K562 (cell line): ENCODE measurements around the gene TLCD1. TPM values are rescaled to one million over a fixed set of nuclear protein-coding genes. Genes with fewer than 3 reads are reported as not detected.

Source experiments
- ATAC-seq: fragments of 200-7000 bp; cut with Tn5 transposase; 3 replicates; pipeline ENCODE4 v1.9.1; 2020; ENCODE audit warnings: moderate library complexity
- BruUV-seq: library from RNA; stranded (reverse); fragments of 400-500 nt; replicated peaks from 2 replicates; lab custom pipeline; 2021; lab: Mats Ljungman, UMichigan
- CTCF ChIA-PET: fragments of 300-600 bp; formaldehyde crosslinking; extraction: SDS; loops from one replicate; lab custom pipeline; 2021; ENCODE audit warnings: low intra/inter-chr PET ratio; lab: Yijun Ruan, JAX
- POLR2A ChIA-PET: fragments of 300-600, 350-650 bp; sonication (Branson Sonifier 250); formaldehyde crosslinking; extraction: SDS; loops from one replicate; lab custom pipeline; 2021; ENCODE audit warnings: antibody characterized with exemption, inconsistent platforms; lab: Yijun Ruan, JAX
- DNase-seq, 4 experiments: peaks; one replicate each; pipeline versions ENCODE4 v3.0.0 to v3.0.0-alpha.2; 2011 to 2018; ENCODE audit warnings: low spot score in 3 of 4, mixed read lengths in 3 of 4; ENCODE audit errors: extremely low read depth in 1 of 4
- FAIRE-seq: peaks from 2 replicates; lab custom pipeline; 2011; peaks lifted over from hg19 to GRCh38; lab: Jason Lieb, UNC
- H2AFZ ChIP-seq: 2 replicates; pipeline ENCODE4 v1.6.0; 2011; ENCODE audit warnings: low read depth, low read length, control low read depth, inconsistent platforms
- H3K27ac ChIP-seq: fragments of 200-600 bp; 3 replicates; pipeline ENCODE4 v1.8.0; 2011; ENCODE audit warnings: low read depth, mild to moderate bottlenecking, control low read depth, inconsistent platforms, low read length, moderate library complexity, mixed read lengths; ENCODE audit errors: extremely low read depth
- H3K27me3 ChIP-seq, 2 experiments: fragments of 300-600 bp in 1 of 2; 2 replicates in 1 of 2; 3 replicates in 1 of 2; pipeline versions ENCODE4 v1.6.0 to v1.8.0; 2011; ENCODE audit warnings: inconsistent platforms in 2 of 2, low read length in 2 of 2, mild to moderate bottlenecking in 1 of 2, mixed read lengths in 1 of 2, moderate library complexity in 1 of 2; ENCODE audit not compliant: control insufficient read depth in 2 of 2, insufficient read depth in 2 of 2
- H3K36me3 ChIP-seq: fragments of 300-600 bp; 3 replicates; pipeline ENCODE4 v1.8.0; 2011; ENCODE audit warnings: mild to moderate bottlenecking, low read length, inconsistent platforms; ENCODE audit not compliant: control insufficient read depth, insufficient read depth
- H3K4me1 ChIP-seq, 2 experiments: fragments of 200-600 bp in 1 of 2; replicated peaks in 1 of 2; 2 replicates in 1 of 2; 3 replicates in 1 of 2; pipeline versions ENCODE4 v1.5.1 to v1.8.0; 2011; ENCODE audit warnings: inconsistent platforms in 2 of 2, low read length in 2 of 2, mild to moderate bottlenecking in 1 of 2, mixed read lengths in 1 of 2, moderate library complexity in 1 of 2; ENCODE audit not compliant: control insufficient read depth in 2 of 2, insufficient read depth in 2 of 2
- H3K4me2 ChIP-seq: 2 replicates; pipeline ENCODE4 v1.6.1; 2011; ENCODE audit warnings: low read length, control low read depth, inconsistent platforms, mixed read lengths; ENCODE audit not compliant: insufficient read depth
- H3K4me3 ChIP-seq: fragments of 200-600 bp; sonication (generic), shearing (Covaris generic); 2 replicates; pipeline ENCODE4 v1.5.1; 2016; ENCODE audit warnings: control low read depth, inconsistent platforms
- H3K79me2 ChIP-seq: fragments of 200-600 bp; 3 replicates; pipeline ENCODE4 v1.8.0; 2011; ENCODE audit warnings: low read length, inconsistent platforms; ENCODE audit not compliant: control insufficient read depth, insufficient read depth
- H3K9ac ChIP-seq, 2 experiments: 2 replicates each; pipeline versions ENCODE4 v1.6.0 to v1.6.1; 2011; ENCODE audit warnings: low read depth in 2 of 2, low read length in 2 of 2, control low read depth in 1 of 2, inconsistent platforms in 1 of 2, mild to moderate bottlenecking in 1 of 2, mixed read lengths in 1 of 2; ENCODE audit not compliant: insufficient read depth in 1 of 2
- H3K9me1 ChIP-seq: one replicate; pipeline ENCODE4 v1.6.0; 2011; ENCODE audit warnings: inconsistent platforms, mild to moderate bottlenecking, low read length, moderate library complexity; ENCODE audit not compliant: control insufficient read depth, insufficient read depth
- H3K9me3 ChIP-seq: replicated peaks from 2 replicates; pipeline ENCODE4 v1.5.1; 2011; ENCODE audit warnings: low read depth, low read length, inconsistent platforms; ENCODE audit not compliant: control insufficient read depth, insufficient read depth
- H4K20me1 ChIP-seq: replicated peaks from 2 replicates; pipeline ENCODE4 v1.6.1; 2011; ENCODE audit warnings: low read length, inconsistent platforms, mixed read lengths; ENCODE audit not compliant: control insufficient read depth, insufficient read depth
- ATF1 ChIP-seq, 2 experiments: fragments of 450-650 bp in 1 of 2; IDR thresholded peaks; 2 replicates each; pipeline ENCODE4 v1.6.1; 2016; ENCODE audit warnings: missing compliant biosample characterization in 1 of 2, missing genetic modification characterization in 1 of 2
- ETS1 ChIP-seq: conservative IDR thresholded peaks from 2 replicates; pipeline ENCODE4 v1.6.1; 2011; ENCODE audit warnings: low read depth, mild to moderate bottlenecking, low read length; ENCODE audit not compliant: control insufficient read depth
- HDAC1 ChIP-seq, 2 experiments: fragments of 450-650 bp; IDR thresholded peaks; 2 replicates each; pipeline ENCODE4 v1.6.1; 2016 to 2017; ENCODE audit warnings: inconsistent platforms in 1 of 2, mild to moderate bottlenecking in 1 of 2, moderate library complexity in 1 of 2
- IRF1 ChIP-seq: sonication (generic); formaldehyde crosslinking; IDR thresholded peaks from 2 replicates; pipeline ENCODE4 v1.8.0; 2022; ENCODE audit warnings: missing genetic modification reagents, mild to moderate bottlenecking, borderline replicate concordance
- MITF ChIP-seq: IDR thresholded peaks from 2 replicates; pipeline ENCODE4 v1.6.1; 2014; ENCODE audit warnings: antibody characterized with exemption
- PML ChIP-seq: IDR thresholded peaks from 2 replicates; pipeline ENCODE4 v1.6.1; 2012; ENCODE audit warnings: low read length, inconsistent platforms
- SREBF2 ChIP-seq: sonication (generic); formaldehyde crosslinking; IDR thresholded peaks from 2 replicates; pipeline ENCODE4 v1.4.0; 2020; ENCODE audit warnings: mild to moderate bottlenecking, missing genetic modification reagents
- USF1 ChIP-seq: sonication (generic); formaldehyde crosslinking; IDR thresholded peaks from 2 replicates; pipeline ENCODE4 v1.9.0; 2022; ENCODE audit warnings: mild to moderate bottlenecking, missing genetic modification reagents
- ZBTB5 ChIP-seq: fragments of 450-650 bp; IDR thresholded peaks from 2 replicates; pipeline ENCODE4 v1.6.1; 2017; ENCODE audit warnings: antibody characterized with exemption
- ZBTB8A ChIP-seq: fragments of 450-650 bp; IDR thresholded peaks from 2 replicates; pipeline ENCODE4 v1.6.1; 2018; ENCODE audit warnings: mild to moderate bottlenecking, moderate library complexity; ENCODE audit not compliant: partially characterized antibody
- ZNF12 ChIP-seq: sonication (generic); formaldehyde crosslinking; IDR thresholded peaks from 2 replicates; pipeline ENCODE4 v1.4.0; 2020; ENCODE audit warnings: mild to moderate bottlenecking, missing genetic modification reagents
- ZNF354B ChIP-seq: fragments of 250-450 bp; sonication (Bioruptor Pico); IDR thresholded peaks from 2 replicates; pipeline ENCODE4 v1.4.0; 2020
- ZNF696 ChIP-seq: fragments of 250-450 bp; sonication (Bioruptor Pico); conservative IDR thresholded peaks from 2 replicates; pipeline ENCODE4 v1.4.0; 2020; ENCODE audit warnings: mild to moderate bottlenecking, moderate library complexity
- ZSCAN29 ChIP-seq: fragments of 450-650 bp; IDR thresholded peaks from 2 replicates; pipeline ENCODE4 v1.6.1; 2017
- ZSCAN32 ChIP-seq: fragments of 450-650 bp; formaldehyde crosslinking; IDR thresholded peaks from 2 replicates; pipeline ENCODE4 v1.4.0; 2020; ENCODE audit warnings: mild to moderate bottlenecking, moderate library complexity
- WGBS: fragments of 100-300 bp; shearing (Covaris generic); methylation state at CpG from one replicate; pipeline ENCODE4 v1.1.6; 2016; ENCODE audit warnings: low coverage, mixed read lengths; ENCODE audit not compliant: insufficient coverage; ENCODE audit errors: missing lambda C conversion rate; 5-methylcytosine and 5-hydroxymethylcytosine counted together
- in situ Hi-C: fragments of 300-500 bp; cut with MboI; formaldehyde crosslinking; loops from 4 replicates; pipeline ENCODE4 v1.15.0; 2018; ENCODE audit warnings: inconsistent platforms, mixed read lengths
- intact Hi-C: fragments of 100-400 bp; cut with micrococcal nuclease; formaldehyde crosslinking; loops from 2 replicates; pipeline ENCODE4 v1.14.2; 2022
- polyA plus RNA-seq, 8 experiments: library from polyadenylated mRNA; depleted of rRNA in 4 of 8; stranded (reverse) in 5 of 8; unstranded in 3 of 8; fragments of >200 nt; fragmentation: Nextera tagmentation in 2 of 8; fragmentation: Illumina TruSeq in 1 of 8; extraction: Ambion mirVana in 2 of 8; extraction: Trizol in 1 of 8; gene quantifications; 2 replicates each; pipeline versions ENCODE4 v1.2.1 to v1.2.3, GENCODE V29; 2011 to 2014; ENCODE audit warnings: inconsistent platforms in 1 of 8, missing spikeins in 1 of 8
- total RNA-seq, 7 experiments: library from RNA; depleted of rRNA in 6 of 7; stranded (reverse); fragments of >200 nt in 6 of 7; fragmentation: Illumina TruSeq in 2 of 7; extraction: Trizol in 2 of 7; gene quantifications; 2 replicates each; pipeline versions ENCODE4 v1.2.1 to v1.2.3, GENCODE V29; 2011 to 2021; ENCODE audit warnings: low replicate concordance in 1 of 7

Gene TLCD1
- total and polyA plus RNA-seq, 9 of the 15 experiments (the other 6 are each of a cell fraction or from before 2014, with no cell fraction given): 6.8 to 37.7 (median 21.7) TPM

- in situ Hi-C loops: no loop called here
- peak overlapping the region; percentile 83 for H3K4me3 ChIP-seq
- 2% methylated on average over 45 of the region's 45 CpGs for WGBS
- peak overlapping the region; percentile 99 for H3K4me2 ChIP-seq
- H2AFZ ChIP-seq: peak overlapping the region; percentile 58
- intact Hi-C loops: loop anchor here (2.0 to 10.0 kb wide), 7 partner anchors 87 to 389 kb away; partner anchors contain the start of genes DHRS13 and SPAG5
- peak overlapping the region; percentile 96 to 100 for H3K9ac ChIP-seq
- peaks cover 63% of the 10 kb centered on the region for H3K79me2 ChIP-seq
- peak overlapping the region; percentile 95 for H3K27ac ChIP-seq
- H3K9me1 ChIP-seq: no peaks in the 10 kb centered on the region
- POLR2A ChIA-PET: interaction anchor here (0.5 to 11.1 kb wide), 36 partner anchors 10 to 568 kb away, joined by 3 to 367 read pairs (median 4); partner anchors contain the start of genes BLTP2, DHRS13, FAM222B and NUFIP2
- H3K9me3 ChIP-seq: no peaks in the 10 kb centered on the region
- ATAC-seq: peak; percentile 12
- no TSS peak for BruUV-seq
- H3K4me1 ChIP-seq: peaks cover 52 to 66% of the 10 kb centered on the region in 2 experiments
- CTCF ChIA-PET: interaction anchor here (1.6 to 3.9 kb wide), 5 partner anchors 18 to 191 kb away, joined by 8 to 117 read pairs (median 14); partner anchors contain the start of genes DHRS13 and TRAF4
- peaks cover 42% of the 10 kb centered on the region for H4K20me1 ChIP-seq
- peak; percentile 74 to 91 (median 87) for DNase-seq
- FAIRE-seq: no peak
- H3K27me3 ChIP-seq: no peaks in the 10 kb centered on the region
- peaks cover 49% of the 10 kb centered on the region for H3K36me3 ChIP-seq
- TF ChIP-seq HDAC1 (IDR thresholded peaks at IDR 0.05) (peak in 1 of 2 experiments; percentile 91; a peak in 2 of 4 replicates), PML (peak; percentile 13; the same call in 1 of the 2 replicates), ZSCAN29 (peak; percentile 62; the same call in 1 of the 2 replicates), ZNF696 (CRISPR knock-in tag) (0 out of 2 replicates have a peak, but pooled peaks have one; percentile 16), ZSCAN32 (CRISPR knock-in tag) (no peak; the same call in 1 of the 2 replicates), ATF1 (CRISPR knock-in tag; IDR thresholded peaks at IDR 0.05) (no peak), ATF1 (tag; IDR thresholded peaks at IDR 0.05) (peak; percentile 52; the same call in 1 of the 2 replicates), ZBTB5 (peak; percentile 79), USF1 (CRISPR knock-in tag) (no peak; the same call in 1 of the 2 replicates), IRF1 (CRISPR knock-in tag) (no peak), ZBTB8A (no peak), MITF (no peak), ZNF354B (CRISPR knock-in tag) (no peak), ZNF12 (CRISPR knock-in tag) (peak; percentile 83; the same call in 1 of the 2 replicates), ETS1 (peak; percentile 90; the same call in 1 of the 2 replicates), SREBF2 (0 out of 2 replicates have a peak, but pooled peaks have one; percentile 53)
These were observed 290 bp downstream of the TLCD1 start for GRCh38 chr17:28725660-28726225.
